Keratinocyte (primary cell): ENCODE measurements around the gene DDX39B. TPM values are rescaled to one million over a fixed set of nuclear protein-coding genes. Genes with fewer than 3 reads are reported as not detected.
A peak's percentile ranks its signal among the peaks of the same experiment; 100 is the strongest.

ENCODE experiments used
- DNase-seq: peaks from one replicate; pipeline ENCODE4 v3.0.0-alpha.2; 2011; ENCODE audit warnings: low read depth, missing footprints, low spot score
- FAIRE-seq: peaks from 2 replicates; lab custom pipeline; 2011; peaks lifted over from hg19 to GRCh38; lab: Jason Lieb, UNC
- H2AFZ ChIP-seq: 2 replicates; pipeline ENCODE4 v1.6.0; 2012; ENCODE audit warnings: low read length, control low read depth, inconsistent platforms; ENCODE audit not compliant: control insufficient read depth
- H3K27ac ChIP-seq: 2 replicates; pipeline ENCODE4 v1.5.1; 2011; ENCODE audit warnings: low read length; ENCODE audit not compliant: control insufficient read depth, insufficient read depth
- H3K27me3 ChIP-seq: 3 replicates; pipeline ENCODE4 v1.6.0; 2011; ENCODE audit warnings: low read length; ENCODE audit not compliant: control insufficient read depth, insufficient read depth; ENCODE audit errors: extremely low read depth
- H3K36me3 ChIP-seq, 2 experiments: 2 replicates in 1 of 2; 3 replicates in 1 of 2; pipeline ENCODE4 v1.5.1; 2011; ENCODE audit warnings: low read length in 2 of 2, mild to moderate bottlenecking in 1 of 2; ENCODE audit not compliant: control insufficient read depth in 2 of 2, insufficient read depth in 2 of 2; ENCODE audit errors: extremely low read depth in 1 of 2
- H3K4me1 ChIP-seq: 3 replicates; pipeline ENCODE4 v1.5.1; 2011; ENCODE audit warnings: low read length; ENCODE audit not compliant: control insufficient read depth, insufficient read depth; ENCODE audit errors: extremely low read depth
- H3K4me2 ChIP-seq: 3 replicates; pipeline ENCODE4 v1.6.0; 2011; ENCODE audit warnings: low read depth, low read length; ENCODE audit not compliant: control insufficient read depth, insufficient read depth; ENCODE audit errors: extremely low read depth
- H3K4me3 ChIP-seq, 3 experiments: fragments of 200-600 bp in 1 of 3; sonication (generic) in 1 of 3; 2 replicates in 2 of 3; 3 replicates in 1 of 3; pipeline ENCODE4 v1.5.1; 2011 to 2016; ENCODE audit warnings: low read length in 3 of 3, mild to moderate bottlenecking in 3 of 3, control low read depth in 2 of 3, inconsistent platforms in 1 of 3, low read depth in 1 of 3, mixed read lengths in 1 of 3, mixed run types in 1 of 3, moderate library complexity in 1 of 3; ENCODE audit not compliant: control insufficient read depth in 2 of 3, insufficient read depth in 2 of 3; ENCODE audit errors: extremely low read depth in 1 of 3
- H3K79me2 ChIP-seq: 2 replicates; pipeline ENCODE4 v1.6.0; 2012; ENCODE audit warnings: low read length; ENCODE audit not compliant: control insufficient read depth, insufficient read depth
- H3K9ac ChIP-seq: 3 replicates; pipeline ENCODE4 v1.6.0; 2011; ENCODE audit warnings: low read length; ENCODE audit not compliant: control insufficient read depth, insufficient read depth; ENCODE audit errors: extremely low read depth
- H3K9me1 ChIP-seq: 3 replicates; pipeline ENCODE4 v1.6.0; 2011; ENCODE audit warnings: low read length; ENCODE audit not compliant: control insufficient read depth, insufficient read depth; ENCODE audit errors: extremely low read depth
- H3K9me3 ChIP-seq: 2 replicates; pipeline ENCODE4 v1.5.1; 2012; ENCODE audit warnings: low read depth, low read length; ENCODE audit not compliant: control insufficient read depth
- H4K20me1 ChIP-seq: 3 replicates; pipeline ENCODE4 v1.6.0; 2011; ENCODE audit warnings: low read length; ENCODE audit not compliant: control insufficient read depth, insufficient read depth; ENCODE audit errors: extremely low read depth
- EZH2 ChIP-seq: IDR thresholded peaks from one replicate; pipeline ENCODE4 v1.6.1; 2012; ENCODE audit warnings: inconsistent platforms, mild to moderate bottlenecking, low read length, moderate library complexity
- dilution Hi-C: fragments of 300-500 bp; cut with MboI; formaldehyde crosslinking; loops from one replicate; pipeline ENCODE4 v1.7.0; 2020; ENCODE audit warnings: low sequenced_read_pairs; ENCODE audit not compliant: extremely low pct_ligation_motif_present
- polyA plus RNA-seq, 5 experiments: library from polyadenylated mRNA; depleted of rRNA in 3 of 5; stranded (reverse) in 3 of 5; stranded (forward) in 1 of 5; unstranded in 1 of 5; fragments of >200 nt; gene quantifications; 1 replicate in 1 of 5; 2 replicates in 3 of 5; 3 replicates in 1 of 5; pipeline versions ENCODE4 v1.2.1 to v1.2.3, GENCODE V29; 2011 to 2012; ENCODE audit warnings: missing spikeins in 2 of 5, low read depth in 1 of 5, low replicate concordance in 1 of 5
- TF ChIP-seq, protein P1 (sequence below), 3 experiments: IDR thresholded peaks in 1 of 3; conservative IDR thresholded peaks in 1 of 3; optimal IDR thresholded peaks in 1 of 3; 2 replicates in 2 of 3; 3 replicates in 1 of 3; pipeline versions ENCODE3 to v1.5.1; 2011; ENCODE audit warnings: low read length in 3 of 3, mild to moderate bottlenecking in 3 of 3, moderate library complexity in 2 of 3, control low read depth in 1 of 3, inconsistent platforms in 1 of 3; ENCODE audit not compliant: insufficient read depth in 2 of 3; ENCODE audit errors: extremely low read depth in 1 of 3

The DDX39B gene
- polyA plus RNA-seq, 1 donor (not counting 4 experiments of a cell fraction or from before 2014, with no cell fraction given), result 314 TPM

DNA sequence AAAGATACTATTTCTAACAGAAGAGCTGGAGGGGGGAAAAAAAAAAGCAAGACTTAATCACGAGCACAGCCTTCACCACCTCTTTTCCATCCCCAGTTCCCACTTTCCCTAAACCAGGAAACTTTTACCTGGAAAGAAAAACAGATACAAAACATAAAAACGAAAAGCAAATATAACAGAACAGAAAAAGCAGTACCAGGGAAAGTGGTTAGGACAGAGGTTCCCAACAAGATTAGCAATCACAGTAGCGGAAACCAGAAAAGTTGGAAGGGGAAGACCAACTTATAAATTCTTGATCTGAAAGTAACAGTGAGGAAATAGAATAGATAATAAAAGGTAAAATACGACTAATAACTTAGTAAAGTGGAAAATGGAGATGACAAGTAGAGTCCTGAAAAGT lies 1.2 kb downstream of the DDX39B start:
- peaks cover 27% of the 10 kb centered on the region for H3K4me1 ChIP-seq
- H3K4me3 ChIP-seq, result peak overlapping the region; percentile 75 to 97 (median 96)
- no peaks in the 10 kb centered on the region for H3K9me1 ChIP-seq
- no peak overlapping the region for H2AFZ ChIP-seq
- FAIRE-seq, result no peak
- peaks cover 36% of the 10 kb centered on the region for H4K20me1 ChIP-seq
- H3K4me2 ChIP-seq, result peak overlapping the region; percentile 98
- peak overlapping the region; percentile 98 for H3K27ac ChIP-seq
- no peaks in the 10 kb centered on the region for H3K27me3 ChIP-seq
- H3K79me2 ChIP-seq, result peaks cover 62% of the 10 kb centered on the region
- DNase-seq, result no peak
- H3K36me3 ChIP-seq, result peaks cover 17 to 40% of the 10 kb centered on the region in 2 experiments
- H3K9me3 ChIP-seq, result no peaks in the 10 kb centered on the region
- dilution Hi-C loops, result no loop called here
- TF ChIP-seq, protein P1, sequence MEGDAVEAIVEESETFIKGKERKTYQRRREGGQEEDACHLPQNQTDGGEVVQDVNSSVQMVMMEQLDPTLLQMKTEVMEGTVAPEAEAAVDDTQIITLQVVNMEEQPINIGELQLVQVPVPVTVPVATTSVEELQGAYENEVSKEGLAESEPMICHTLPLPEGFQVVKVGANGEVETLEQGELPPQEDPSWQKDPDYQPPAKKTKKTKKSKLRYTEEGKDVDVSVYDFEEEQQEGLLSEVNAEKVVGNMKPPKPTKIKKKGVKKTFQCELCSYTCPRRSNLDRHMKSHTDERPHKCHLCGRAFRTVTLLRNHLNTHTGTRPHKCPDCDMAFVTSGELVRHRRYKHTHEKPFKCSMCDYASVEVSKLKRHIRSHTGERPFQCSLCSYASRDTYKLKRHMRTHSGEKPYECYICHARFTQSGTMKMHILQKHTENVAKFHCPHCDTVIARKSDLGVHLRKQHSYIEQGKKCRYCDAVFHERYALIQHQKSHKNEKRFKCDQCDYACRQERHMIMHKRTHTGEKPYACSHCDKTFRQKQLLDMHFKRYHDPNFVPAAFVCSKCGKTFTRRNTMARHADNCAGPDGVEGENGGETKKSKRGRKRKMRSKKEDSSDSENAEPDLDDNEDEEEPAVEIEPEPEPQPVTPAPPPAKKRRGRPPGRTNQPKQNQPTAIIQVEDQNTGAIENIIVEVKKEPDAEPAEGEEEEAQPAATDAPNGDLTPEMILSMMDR (optimal IDR thresholded peaks at IDR 0.05 in 1 of 3, IDR thresholded peaks at IDR 0.05 in 1 of 3, conservative IDR thresholded peaks at IDR 0.05 in 1 of 3; ENCODE audit: extremely low read depth in 1 of 3, insufficient read depth in 2 of 3, low read length in 3 of 3), result no peak
- TF ChIP-seq EZH2, result no peak
- H3K9ac ChIP-seq, result peak overlapping the region; percentile 96

DNA sequence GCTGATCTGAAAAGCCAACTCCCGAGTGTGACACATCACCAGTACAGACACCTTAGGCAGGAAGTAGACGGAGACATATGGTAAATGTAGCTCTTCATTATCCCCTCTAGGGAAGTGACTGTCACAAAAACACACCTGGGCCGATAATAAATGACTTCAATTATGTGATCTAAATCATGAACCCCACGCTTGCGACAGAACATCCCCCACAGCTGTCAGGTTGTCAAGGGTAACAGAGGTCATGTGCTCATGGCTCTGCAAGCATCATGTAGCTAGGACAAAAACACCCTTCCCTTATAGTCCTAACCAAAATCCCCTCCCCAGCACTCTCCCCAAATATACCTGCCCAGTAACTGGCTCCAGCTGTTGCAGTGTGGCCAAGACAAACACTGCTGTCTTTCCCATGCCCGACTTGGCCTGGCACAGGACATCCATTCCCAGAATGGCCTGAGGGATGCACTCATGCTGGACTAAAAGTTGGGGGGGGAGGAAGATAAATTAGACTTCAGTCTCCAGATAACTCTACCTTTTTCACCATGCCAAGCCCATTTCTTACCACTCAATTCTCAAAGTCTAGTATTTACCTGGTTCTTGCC lies 2.9 kb downstream of the DDX39B start:
- Histone ChIP-seq H3K4me1 (peaks cover 27% of the 10 kb centered on the region), H3K9me3 (no peaks in the 10 kb centered on the region), H3K4me3 (peak overlapping the region in 2 of 3 experiments; percentile 41 to 97), H3K36me3 (peaks cover 32 to 57% of the 10 kb centered on the region in 2 experiments), H4K20me1 (peaks cover 43% of the 10 kb centered on the region), H2AFZ (no peak overlapping the region), H3K9ac (peak overlapping the region; percentile 49), H3K27me3 (no peaks in the 10 kb centered on the region), H3K27ac (peak overlapping the region; percentile 24), H3K79me2 (peaks cover 77% of the 10 kb centered on the region), H3K9me1 (no peaks in the 10 kb centered on the region), H3K4me2 (peak overlapping the region; percentile 98)
- FAIRE-seq (no peak), DNase-seq (no peak)
- dilution Hi-C loops, result no loop called here
- TF ChIP-seq EZH2, result no peak
- TF ChIP-seq, protein P1 (optimal IDR thresholded peaks at IDR 0.05 in 1 of 3, IDR thresholded peaks at IDR 0.05 in 1 of 3, conservative IDR thresholded peaks at IDR 0.05 in 1 of 3; ENCODE audit: extremely low read depth in 1 of 3, insufficient read depth in 2 of 3, low read length in 3 of 3), result no peak
